Activated gamma-delta T cell treated with Interleukin-2 at 50 U/mL for 16 hours (primary cell): ENCODE results near the gene MACROD2.

ENCODE experiments used
- DNase-seq: peaks from one replicate; pipeline ENCODE4 v3.0.0-alpha.2; 2020

Gene MACROD2

DNA sequence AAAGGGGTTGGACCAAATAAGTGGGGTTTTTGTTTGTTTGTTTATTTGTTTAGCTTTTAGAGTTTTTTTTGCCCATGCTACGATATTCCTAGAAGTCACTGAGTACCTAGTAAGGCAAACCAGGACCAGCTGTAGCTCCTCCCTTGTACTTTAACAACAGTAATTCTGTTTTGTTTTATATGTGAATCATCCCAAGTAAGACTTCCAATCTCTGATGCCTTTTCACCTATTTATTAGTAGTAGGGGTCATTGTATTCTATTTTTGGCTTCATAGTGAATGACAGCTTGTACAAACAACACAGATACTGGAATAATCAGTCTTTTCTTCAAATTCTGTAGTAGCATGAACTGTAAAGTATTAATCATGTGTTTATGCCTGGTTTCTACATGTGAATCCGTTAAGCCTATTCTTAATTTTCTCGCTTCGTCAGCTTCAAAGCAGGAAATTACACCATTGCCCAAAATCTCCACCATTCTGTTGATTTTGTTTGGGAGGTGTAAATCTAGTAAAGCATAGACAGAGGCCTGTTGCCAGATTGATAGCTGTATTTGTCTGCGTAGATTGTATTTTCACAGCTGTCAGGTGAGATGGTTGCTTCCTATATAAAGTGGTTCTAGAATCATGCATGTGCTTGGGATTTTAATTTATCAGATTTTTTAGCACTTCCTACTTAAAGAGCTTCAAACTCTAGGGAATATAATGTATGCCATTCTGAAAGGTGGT, 493.6 kb downstream of the MACROD2 start:
- no peak for DNase-seq

DNA sequence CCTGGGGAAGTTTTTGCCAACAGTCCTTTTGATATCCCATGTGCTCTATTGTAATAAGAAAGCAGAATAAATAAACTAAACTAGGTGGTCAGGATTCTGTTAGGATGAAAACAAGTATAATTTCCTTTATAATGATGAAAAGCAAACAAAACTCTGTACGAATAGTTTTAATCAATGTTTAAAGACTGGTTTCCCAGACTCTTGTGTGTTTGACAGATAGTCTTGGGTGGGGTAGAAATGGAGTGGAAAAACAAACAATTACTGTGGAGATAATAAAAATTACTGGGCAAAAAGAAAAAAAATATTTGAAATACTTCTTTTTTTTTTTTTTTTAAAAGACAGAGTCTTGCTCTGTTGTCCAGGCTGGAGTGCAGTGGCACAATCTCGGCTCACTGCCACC, 494.2 kb downstream of the MACROD2 start:
- DNase-seq, result no peak

DNA sequence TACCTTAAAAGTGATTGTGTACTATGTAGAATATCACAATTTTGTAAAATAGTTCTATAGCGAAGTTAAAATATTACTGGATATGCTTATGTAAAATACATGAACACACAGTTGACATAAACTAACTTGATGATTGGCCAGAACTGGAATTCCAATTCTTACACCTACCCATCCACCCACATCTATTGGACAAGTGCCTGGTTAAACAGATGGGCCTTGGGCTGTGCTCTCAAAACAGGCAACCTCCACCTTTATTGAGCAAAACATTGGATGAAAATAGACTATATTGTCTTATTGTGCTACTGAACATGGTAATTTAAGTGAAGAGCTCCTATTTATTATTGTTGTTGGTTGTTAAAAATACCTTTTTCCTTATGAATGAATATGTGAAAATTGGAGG, 496.1 kb downstream of the MACROD2 start:
- no peak for DNase-seq

DNA sequence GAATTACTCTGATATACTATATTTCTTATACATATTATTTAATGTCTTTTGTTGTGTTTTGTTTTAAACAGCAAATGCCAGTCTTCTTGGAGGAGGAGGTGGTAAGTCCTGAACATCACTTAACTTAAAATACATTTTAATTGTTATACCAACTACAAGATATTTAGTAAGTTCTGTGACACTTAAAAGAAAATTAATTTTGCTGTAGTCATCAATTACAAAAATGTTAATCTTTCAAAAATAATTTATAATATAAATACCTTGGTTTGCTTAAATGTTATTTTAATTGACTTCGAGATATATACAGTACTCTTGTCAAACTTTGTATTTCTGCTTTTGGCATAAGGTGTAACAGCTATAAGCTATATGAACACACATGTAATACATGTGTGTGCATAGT, 498.1 kb downstream of the MACROD2 start:
- DNase-seq, result no peak

DNA sequence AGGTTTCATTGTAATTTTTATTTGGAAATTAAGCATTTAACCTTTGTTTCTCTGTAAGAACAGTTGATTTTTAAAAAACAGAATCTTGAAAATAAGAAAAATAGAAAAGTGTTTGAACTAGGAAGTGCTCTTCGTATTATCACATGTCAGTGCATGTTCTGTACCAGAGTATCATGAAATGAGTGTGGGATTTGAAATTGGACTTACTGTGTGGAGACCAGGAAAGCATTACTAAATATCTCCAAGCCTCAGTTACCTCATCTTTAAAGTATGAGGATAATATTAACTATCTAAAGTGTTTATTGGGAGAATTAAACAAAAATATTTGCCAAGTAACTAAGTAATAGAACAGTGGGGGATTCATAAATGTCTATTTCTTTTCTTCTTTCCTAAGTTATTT, 499.0 kb downstream of the MACROD2 start:
- DNase-seq, result no peak

DNA sequence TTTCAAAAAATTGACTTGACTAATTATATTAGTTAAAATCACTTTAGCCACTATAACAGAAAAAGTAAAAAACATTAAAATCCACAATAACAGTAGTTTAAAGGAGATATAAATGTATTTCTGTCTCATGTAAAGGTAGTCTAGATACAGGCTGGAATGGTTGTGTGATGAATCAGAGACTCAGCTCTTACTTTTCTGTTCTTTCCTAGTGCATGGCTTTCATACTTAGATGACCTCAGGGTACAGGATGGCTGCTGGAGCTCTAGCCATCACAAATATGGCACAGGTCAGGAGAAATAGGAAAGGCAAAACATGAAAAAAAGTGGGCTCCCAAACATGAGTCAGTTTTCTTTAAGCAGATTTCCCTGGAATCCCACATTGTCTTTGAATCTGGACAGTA, 499.8 kb downstream of the MACROD2 start:
- no peak for DNase-seq

DNA sequence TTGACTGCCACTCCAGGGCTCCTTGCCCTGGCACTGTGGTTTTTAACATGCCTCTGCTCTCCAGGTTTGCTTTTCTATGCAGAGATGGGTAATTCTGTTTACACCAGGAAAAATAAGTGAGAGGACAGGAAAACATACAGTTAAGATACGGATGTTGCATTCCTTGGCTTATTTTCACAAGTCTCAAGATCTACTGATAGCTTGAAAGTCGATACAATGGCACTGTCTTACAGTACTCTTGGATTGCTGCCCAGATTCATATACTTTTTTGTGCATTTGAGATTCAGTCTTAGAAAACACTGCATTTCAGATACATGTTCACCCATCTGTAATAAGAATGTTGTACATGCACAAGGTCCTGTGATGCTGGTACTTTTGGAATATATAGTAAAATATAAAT, 501.7 kb downstream of the MACROD2 start:
- DNase-seq, result no peak

DNA sequence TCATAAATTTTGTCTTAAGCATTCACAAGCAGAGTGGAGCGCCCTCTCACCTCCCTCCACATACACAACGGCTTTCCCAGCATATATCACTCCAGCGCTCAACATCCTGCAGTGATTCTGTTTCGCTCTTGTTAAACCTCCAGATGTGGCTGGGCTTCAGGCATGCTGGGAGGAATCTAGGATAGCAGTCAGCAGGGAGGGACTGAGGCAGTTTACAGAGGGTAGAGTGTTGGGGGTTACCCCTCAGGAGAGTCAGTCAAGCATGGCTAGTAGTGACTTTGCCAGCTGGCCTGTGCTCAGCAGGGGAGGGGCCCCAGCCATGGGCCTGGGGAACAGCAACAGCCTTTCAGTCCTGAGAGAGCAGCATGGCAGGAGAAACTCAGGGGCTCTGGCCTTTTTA, 503.5 kb downstream of the MACROD2 start:
- no peak for DNase-seq

DNA sequence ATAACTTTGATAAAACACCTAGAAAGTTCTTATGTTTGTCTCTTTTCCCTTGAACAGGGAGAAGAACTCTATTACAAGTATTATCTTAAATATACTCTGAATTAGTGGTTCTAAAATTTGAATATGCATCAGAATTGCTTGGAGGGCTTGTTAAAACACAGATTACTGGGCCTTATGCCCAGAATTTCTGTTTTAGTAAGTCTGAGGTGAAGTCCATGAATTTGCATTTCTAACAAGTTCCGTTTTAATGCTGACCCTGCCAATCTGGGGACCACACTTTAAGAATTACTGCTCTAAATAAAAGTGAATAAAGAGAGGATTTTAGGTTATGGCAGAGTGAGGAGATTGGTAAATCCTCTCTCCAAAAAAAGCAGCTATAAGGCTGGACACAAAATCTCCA, 510.2 kb downstream of the MACROD2 start:
- DNase-seq, result no peak

DNA sequence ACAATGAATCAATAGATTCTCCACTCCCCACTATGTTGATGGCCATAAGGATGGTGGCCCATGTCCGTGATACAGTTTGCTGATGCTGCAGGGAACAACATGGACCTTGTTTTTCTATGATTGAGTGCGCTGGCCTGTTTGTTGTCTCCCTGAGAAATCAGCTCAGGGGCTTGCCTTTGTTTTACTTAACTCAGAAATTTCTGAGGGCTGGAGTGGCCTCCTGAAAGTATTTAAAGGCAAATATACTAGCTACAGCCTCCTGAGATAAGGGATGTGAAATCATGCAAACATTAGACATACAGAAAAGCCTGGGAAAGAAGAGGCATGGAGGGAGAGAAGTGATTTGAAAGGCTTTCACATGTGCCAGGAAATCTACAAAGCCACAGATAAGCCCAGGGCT, 512.4 kb downstream of the MACROD2 start:
- no peak for DNase-seq

DNA sequence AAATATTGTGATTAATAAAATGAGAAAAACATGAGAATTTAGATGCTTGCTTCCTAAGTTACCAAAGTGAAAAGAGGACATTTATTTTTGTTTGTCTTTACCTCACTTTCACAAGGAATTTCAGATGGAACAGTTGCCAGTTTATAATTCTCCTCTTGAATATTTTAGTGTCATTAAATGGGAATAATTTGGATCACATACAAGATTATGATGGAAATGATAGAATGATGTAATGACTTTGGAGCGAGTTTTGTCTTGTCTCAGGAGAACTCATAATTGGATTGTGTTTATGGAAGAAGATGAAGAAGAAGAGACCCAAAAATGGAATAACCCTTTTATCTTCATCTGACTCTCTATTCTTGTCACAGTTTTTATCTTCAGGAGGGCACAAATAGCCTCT, 515.0 kb downstream of the MACROD2 start:
- DNase-seq, result no peak

DNA sequence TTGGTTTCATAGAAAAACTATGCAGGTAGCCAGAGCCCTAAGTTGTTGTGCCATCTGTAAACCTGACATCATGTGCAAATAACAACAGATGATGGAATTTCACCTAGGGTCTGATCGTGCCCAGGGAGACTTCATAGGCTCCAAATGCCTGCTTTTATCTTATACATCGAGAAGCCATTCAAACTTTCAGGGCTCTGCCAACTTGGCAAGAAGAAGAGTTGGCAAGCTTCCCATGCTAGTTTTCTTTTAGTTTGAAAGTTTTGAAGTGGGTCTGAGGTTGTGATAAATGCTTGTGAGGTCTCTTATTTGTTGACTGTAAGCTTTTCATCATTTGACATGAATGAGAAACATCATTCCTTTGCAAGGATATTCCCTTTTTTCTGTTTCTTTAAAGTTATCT, 517.5 kb downstream of the MACROD2 start:
- DNase-seq, result no peak

DNA sequence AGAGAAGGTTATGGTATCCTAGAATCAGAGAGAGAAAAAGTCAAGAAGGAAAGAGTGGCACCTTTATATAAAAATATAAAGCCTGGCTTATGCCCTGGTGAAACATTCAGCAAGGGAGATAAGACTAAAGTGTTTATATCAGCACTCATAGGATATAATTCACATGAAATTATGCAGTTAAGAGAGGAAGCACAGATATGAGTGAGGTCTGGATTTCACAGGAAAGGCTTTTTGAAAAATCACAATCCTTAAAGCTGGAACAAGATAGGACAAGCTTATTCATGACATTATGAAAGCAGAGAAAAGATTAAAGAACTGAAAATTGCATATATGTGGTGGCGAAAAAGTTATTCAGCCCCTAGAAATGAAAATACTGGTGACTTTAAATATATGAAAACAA, 523.3 kb downstream of the MACROD2 start:
- no peak for DNase-seq

DNA sequence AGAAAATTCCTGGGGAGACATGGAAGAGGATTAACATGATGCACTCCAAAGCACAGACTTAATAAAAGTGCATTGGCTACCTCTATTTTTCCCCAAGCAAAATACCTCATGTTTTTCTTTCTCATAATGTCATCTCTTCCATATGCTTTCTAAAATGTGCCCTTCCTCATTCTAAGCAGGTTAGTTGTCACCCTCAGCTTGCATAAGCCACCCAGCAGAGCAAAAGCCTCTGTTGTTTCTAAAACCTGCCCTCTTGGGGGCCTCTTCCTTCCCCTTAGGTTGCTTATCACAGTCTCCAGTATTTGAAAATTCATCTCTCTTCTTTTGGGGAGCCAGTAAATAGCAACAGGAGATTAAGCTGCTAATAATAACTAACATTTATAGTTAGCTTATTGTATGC, 525.7 kb downstream of the MACROD2 start:
- no peak for DNase-seq

DNA sequence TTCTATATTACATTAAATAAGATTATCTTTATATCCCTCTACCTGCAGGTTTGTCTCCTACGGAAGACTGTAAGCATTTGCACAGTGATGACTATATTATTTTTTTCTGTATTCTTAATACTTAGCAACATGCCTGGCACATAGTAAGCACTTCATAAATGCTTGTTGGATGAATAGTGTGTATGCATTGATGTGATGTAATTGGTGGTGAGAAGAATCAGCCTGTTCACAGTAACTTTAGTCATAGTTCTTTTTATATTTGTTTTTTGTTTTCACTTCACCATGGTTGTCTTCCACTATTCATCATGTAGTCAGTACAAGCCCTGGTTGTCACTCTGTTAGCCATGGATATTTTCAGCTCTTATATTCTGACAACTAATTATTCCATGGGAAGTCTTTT, 526.1 kb downstream of the MACROD2 start:
- no peak for DNase-seq

DNA sequence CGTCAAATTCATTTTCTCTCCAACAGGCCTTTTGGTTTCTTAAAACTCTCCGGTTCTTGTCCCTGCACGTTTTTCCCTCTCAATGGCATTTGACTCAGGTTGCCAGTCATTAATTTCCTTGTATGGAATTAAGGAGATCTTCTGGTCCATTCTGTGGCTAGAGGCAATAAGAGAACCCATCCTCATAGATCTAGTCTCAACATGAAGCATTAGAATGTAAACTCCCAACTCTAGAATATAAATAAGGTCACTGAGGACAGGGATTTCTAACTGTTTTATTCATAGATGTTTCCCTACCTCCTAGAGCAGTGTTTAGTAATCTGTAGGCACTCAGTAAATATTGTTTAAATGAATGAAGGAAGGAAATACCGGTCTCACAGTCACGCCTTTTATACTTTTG, 527.3 kb downstream of the MACROD2 start:
- no peak for DNase-seq

DNA sequence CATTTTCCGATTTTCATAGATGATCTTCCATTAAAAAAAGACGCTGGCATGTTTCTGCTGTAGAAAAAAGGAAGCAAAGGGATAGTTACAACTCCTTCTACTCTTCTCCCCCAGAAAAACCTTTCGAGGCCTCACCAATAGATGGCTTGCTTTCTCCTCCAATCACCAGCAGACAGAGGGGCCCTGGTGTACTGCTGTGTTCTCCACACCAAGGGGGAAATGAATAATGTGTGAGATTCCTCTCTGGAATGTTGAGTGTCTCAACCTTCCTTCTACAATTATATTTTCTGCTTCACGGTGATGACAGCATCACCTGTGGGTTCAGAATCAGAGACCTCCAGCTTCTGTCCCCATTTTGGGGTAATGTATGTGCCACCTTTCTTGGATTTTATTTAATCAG, 527.8 kb downstream of the MACROD2 start:
- no peak for DNase-seq

DNA sequence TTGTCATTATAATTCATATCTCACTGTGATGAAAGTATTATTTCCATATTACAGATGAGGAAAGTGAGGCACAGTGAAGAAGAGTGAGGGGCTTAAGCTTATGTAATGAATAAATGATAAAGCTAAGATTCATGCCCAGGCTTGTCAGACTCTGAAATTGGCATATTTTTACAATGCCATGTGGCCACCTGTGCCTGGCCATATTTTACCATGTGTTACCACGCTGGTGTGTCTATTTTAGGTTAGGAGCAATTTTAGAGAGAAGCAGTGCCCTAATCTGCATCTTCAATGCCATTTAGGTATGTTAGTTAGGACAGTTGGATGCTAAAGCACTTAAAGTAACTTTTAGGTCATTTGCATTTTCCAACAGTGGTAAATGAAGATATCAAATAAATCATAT, 530.1 kb downstream of the MACROD2 start:
- no peak for DNase-seq

DNA sequence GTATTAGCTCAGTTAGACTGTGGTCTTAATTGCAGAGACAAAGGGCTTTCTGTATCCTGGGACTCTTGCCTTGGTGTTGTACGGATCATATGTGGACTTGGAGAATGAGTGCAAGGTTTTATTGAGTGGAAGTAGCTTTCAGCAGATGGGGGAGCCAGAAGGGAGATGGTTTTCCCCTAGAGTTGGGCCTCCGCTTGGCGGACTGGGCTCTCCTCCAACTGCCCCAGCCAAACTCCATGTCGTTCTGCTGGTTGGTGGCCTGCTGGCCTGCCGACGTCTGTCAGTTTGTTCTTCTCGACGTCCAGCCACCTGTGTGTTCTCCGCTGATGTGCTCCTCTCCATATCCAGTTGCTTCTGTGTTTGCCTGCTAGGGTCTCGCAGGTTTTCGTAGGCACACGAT, 531.6 kb downstream of the MACROD2 start:
- no peak for DNase-seq

DNA sequence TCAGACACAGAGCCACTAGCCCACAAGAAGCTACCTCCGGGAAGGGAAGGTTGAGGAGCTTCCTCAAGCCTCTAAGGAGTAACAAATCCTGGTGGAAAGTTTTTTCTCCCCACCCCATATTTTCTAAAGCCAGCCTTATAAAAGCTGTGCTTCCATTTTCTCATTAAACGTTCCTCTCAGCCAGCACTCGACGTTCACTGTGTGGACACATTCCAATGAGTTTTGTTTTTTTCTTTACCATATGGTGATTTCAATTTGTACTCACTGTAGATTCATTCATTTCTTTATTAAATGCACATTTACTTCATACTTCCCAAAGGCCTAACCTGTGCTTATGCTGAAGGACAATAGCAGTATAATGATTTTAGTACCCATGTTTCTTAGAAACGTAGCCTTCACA, 536.5 kb downstream of the MACROD2 start:
- no peak for DNase-seq

DNA sequence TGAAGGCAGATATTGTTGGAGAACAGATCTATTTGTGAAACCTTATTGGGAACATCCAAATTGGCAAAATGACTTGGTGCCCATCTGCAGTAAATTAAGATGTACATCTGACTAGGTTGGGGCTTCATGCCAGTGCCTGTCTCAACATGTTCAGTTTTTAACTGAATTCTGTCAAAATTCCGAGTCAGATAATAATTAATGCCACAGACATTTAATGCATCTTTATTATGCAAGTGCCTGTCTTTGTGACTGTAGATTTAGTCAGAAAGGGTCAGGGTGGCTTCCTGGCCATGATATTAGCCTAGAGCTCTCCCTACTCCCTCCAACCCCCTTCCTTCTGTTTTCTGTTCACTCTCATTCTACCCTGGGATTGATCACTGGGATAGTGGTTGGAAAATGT, 541.4 kb downstream of the MACROD2 start:
- no peak for DNase-seq

DNA sequence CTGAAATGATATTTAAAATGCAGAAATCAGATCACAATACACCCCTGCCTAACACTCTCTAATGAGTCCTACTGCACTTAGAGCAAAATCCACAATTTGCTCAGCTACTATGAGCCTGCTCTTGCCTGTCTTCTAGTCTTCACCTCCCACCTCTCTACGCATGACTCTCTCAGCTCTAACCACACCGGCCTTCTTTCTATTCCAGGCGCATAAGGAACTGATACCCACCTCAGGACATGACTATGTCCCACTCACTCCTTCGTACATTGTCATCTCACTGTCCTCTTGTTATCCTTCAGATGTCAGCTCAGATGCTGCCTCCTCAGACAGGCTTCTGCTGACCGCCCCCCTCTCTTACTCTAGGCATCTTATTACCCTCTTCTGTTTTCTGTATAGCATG, 543.1 kb downstream of the MACROD2 start:
- DNase-seq, result no peak

DNA sequence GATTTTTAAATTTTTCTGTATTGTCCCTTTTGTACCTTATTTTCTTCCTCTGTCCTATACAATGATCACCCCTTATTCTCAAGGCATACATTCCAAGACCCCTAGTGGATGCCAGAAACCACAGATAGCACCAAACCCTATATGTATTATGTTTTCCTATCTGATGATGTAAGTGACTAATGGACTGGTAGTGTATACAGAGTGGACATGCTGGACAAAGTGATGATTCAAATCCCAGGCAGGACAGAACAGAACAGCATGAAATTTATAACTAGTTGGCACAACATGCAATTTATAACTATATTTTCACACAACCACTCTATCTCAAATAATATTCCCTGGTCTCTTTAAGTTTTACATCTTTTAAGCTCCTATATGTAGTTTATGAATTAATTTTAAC, 547.7 kb downstream of the MACROD2 start:
- DNase-seq, result no peak

DNA sequence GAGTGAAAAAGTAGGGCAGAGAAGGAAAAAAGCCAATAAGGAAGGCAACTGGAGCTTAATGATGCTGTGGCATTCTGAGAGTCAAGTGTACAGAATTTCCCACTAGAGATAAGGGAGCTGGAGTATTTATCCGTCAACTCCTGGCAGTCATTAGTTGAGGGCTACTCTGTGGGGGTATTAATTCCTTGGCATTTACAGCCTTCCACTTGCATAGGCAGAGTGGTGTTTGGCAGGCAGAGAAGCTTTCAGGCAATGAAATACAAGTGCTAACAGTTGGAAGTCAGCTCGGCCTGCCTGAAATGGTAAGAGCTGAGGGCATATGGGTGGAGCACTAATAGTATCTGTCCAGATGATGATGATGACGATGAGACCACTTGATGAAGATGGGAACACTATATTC, 549.4 kb downstream of the MACROD2 start:
- no peak for DNase-seq

DNA sequence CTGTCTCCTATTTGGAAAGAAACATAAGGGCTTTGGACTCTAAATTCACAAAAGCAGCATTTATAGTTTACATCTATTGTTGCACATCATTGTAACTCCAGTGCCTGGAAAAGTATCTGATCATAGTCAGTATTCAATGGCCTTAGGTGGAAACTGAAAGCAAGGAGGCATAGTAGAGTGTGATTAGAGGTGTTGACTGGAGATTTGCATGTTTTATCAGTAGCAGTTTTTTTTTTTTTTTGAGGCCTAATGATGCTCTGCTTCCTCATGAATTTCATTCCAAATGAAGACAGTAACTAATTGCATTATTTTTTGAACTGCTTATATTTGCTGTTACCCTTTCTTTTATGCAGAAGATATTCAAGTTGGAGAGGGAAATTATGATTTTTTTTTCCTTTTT, 555.3 kb downstream of the MACROD2 start:
- DNase-seq, result no peak
